GM12801 (cell line): ENCODE results near the gene ZNF441.

ENCODE experiments used
- TF ChIP-seq, protein P1 (sequence below): IDR thresholded peaks from one replicate; pipeline ENCODE4 v1.5.1; 2011; ENCODE audit warnings: control low read depth; ENCODE audit not compliant: insufficient read length; ENCODE audit errors: extremely low read depth

The ZNF441 gene

DNA sequence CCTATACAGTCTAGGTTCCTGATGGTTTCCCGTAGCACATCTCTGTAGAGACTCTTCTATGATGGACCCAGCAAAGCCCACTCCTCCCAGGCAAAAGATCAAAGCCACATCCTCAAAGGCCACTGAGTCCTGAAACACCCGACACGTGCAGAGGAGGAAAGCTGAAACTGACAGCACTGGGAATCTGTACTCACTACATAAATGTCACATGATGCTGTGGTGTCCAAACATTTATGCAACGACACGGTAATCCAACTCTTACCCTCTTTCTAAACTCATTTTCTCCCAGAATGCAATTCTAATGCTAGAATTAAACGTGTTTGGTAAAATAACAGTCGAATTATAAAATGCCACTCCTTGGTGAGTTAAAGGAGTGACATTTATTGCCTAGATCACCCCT lies 7.0 kb upstream of the ZNF441 start:
- TF ChIP-seq, protein P1, sequence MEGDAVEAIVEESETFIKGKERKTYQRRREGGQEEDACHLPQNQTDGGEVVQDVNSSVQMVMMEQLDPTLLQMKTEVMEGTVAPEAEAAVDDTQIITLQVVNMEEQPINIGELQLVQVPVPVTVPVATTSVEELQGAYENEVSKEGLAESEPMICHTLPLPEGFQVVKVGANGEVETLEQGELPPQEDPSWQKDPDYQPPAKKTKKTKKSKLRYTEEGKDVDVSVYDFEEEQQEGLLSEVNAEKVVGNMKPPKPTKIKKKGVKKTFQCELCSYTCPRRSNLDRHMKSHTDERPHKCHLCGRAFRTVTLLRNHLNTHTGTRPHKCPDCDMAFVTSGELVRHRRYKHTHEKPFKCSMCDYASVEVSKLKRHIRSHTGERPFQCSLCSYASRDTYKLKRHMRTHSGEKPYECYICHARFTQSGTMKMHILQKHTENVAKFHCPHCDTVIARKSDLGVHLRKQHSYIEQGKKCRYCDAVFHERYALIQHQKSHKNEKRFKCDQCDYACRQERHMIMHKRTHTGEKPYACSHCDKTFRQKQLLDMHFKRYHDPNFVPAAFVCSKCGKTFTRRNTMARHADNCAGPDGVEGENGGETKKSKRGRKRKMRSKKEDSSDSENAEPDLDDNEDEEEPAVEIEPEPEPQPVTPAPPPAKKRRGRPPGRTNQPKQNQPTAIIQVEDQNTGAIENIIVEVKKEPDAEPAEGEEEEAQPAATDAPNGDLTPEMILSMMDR, result no peak

DNA sequence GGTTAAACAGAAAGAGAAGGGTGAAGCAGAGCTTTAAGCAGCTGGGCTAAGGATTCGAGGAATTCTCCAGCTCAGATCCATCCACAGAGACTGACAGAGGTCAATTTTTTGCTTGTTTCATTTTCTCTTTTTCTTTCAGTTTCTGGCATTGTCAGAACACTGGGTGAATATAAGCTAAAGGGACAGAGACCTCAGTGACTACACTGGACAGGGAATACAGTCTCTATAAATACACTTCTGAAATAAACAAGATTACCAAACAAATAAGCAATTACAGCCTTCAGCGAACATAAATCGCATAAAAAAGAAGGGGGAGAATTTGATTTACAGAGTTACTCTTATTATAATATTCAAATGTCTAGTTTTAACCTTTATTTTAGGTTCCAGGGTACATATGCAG lies 3.7 kb upstream of the ZNF441 start:
- TF ChIP-seq, protein P1, result no peak

DNA sequence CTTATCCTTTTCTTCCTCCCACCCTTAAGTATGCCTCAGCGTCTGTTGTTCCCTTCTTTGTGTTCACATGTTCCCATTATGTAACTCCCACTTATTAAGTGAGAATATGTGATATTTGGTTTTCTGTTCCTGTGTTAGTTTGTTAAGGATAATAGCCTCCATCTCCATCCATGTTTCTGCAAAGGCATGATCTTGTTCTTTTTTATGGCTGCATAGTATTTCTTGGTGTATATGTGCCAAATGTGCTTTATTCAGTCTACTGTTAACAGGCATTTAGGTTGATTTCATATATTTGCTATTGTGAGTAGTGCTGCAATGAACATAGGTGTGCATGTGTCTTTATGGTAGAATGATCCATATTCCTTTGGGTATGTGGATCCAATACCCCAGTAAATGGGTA lies 3.2 kb upstream of the ZNF441 start:
- TF ChIP-seq, protein P1, result no peak

DNA sequence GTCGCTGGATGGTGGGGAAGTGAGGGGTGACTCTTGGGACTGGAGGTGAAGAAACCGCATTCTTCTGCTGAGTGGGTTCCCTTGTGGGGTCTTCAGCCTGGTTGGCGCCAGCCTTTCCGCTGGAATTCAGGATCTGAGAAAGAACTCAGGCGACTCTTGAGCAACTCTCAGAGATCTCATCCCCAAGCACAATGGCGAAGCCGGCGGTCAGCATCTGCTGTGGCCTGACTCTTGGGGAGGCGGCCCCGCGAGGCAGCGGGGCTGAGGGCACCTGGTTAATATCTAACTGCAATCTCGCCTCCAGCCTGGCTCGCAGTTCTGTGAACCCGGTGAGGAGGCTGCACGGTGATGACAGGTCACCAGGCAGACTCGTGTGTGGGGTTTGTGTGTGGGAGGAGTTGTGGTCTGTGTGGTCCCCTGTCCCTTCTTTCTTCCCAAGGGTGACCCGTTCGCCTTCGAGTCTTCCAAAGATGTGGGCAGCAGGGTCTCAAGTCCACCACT lies 883 bp downstream of the ZNF441 start:
- TF ChIP-seq, protein P1, result no peak

DNA sequence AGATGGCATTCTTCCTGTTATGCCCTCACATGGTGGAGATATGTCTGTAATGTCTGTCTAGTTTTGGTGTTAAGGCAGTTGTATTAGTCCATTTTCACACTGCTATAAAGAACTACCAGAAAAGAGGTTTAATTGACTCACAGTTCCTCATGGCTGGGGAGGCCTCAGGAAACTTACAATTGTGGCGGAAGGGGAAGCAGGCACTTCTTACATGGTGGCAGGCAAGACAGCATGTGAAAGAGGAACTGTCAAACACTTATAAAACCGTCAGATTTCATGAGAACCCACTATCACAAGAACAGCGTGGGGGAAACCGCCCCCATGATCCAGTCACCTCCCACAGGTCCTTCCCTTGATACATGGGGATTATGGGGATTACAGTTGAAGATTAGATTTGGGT lies 3.2 kb downstream of the ZNF441 start:
- TF ChIP-seq, protein P1, result no peak

DNA sequence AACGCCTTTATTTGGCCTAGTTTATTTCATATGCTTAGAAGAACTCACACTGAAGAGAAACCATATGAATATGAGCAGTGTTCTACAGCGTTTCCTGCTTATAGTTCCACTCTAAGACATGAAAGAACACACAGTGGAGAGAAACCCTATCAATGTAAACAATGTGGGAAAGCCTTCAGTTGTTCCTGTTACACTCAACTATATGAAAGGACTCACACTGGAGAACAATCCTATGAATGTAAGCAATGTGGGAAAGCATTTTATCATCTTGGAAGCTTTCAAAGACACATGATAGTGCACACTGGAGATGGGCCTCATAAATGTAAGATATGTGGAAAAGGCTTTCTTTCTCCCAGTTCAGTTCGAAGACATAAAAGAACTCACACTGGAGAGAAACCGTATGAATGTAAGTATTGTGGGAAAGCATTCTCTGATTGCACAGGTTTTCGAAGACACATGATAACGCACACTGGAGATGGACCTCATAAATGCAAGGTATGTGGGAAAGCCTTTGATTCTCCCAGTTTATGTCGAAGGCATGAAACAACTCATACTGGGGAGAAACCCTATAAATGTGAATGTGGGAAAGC lies 13.7 kb downstream of the ZNF441 start:
- TF ChIP-seq, protein P1, result no peak

DNA sequence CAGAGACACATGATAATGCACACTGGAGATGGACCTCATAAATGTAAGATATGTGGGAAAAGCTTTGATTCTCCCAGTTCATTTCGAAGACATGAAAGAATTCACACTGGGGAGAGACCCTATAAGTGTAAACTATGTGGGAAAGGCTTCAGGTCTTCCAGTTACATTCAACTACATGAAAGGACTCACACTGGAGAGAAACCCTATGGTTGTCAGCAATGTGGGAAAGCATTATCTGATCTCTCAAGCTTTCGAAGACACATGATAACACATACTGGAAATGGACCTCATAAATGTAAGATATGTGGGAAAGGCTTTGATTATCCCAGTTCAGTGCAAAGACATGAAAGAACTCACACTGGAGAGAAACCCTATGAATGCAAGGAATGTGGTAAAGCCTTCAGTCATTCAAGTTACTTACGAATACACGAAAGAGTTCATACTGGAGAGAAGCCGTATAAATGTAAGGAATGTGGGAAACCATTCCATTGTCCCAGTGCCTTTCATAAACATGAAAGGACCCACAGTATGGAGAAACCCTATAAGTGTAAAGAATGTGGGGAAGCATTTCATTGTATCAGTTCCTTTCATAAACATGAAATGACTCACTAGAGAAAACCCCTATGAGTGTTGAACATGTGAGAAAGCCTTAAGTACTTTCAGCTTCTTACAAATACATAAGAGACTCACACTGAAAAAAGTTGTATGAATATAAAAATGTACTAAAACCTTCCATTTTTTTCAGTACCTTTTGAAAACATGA lies 14.7 kb downstream of the ZNF441 start:
- TF ChIP-seq, protein P1, result no peak
